GM21390 (cell line): ENCODE results near the gene DPP4.
A peak's percentile ranks its signal among the peaks of the same experiment; 100 is the strongest.
"Not testable (repeated sequence)": the region's sequence is repeated elsewhere in the genome, so short reads cannot be mapped to it uniquely, and the experiment has no call there.

Source experiments
- ATAC-seq: cut with Tn5 transposase; IDR thresholded peaks from one replicate; pipeline ENCODE4 v1.9.1; 2021; ENCODE audit not compliant: unreplicated experiment

DPP4 gene

DNA sequence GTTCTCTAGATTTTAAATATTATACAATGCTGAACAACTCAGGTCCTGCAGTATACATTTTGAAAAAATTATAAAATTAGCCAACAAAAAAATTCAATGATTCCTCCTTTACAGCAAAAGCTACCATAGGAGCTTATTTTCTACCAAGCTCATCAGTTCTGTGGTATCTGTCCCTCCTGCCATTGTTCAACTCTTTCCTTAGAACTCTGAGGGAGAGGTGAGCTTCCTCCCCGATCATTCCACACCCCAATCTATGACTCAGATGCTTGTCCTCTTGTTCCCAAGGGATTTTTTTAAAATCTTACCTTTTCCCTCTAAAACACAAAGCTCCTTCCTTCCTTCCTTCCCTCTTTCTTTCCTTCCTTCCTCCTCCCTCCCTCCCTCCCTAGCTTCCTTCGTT lies 13.5 kb downstream of the DPP4 start:
- no peak for ATAC-seq

DNA sequence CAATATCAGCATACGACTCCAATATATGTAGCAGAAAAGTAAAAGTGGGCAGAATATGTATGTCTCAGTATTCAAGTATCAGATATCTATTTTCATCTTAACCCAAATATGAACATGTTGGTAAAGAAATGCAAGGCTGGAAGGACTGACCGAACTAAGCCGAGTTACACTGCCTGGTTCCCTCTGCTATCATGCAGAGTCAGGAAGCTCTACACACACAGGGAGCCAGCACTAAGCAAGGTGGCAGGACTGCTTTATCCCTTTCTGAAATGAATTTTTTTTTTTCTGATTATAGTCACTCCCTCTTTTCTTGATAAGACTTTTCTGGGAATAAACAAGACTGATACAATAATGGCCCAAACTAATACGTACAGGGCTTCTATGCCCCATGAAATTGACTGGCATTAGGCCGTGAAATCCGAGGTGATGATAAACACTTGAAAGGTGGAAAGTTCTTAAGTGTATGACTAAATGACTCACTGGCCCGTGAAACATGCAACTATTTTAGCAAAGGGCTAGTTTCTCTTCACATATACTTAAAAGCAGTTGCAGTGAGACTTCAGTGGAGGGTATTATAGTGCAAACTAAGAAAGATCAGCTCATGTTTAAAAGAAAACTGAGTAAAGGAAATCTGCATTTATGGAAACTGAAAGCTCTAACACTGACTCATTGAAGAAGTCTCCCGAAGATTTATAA lies 14.9 kb downstream of the DPP4 start:
- ATAC-seq, result peak; percentile 84

GRCh38 chr2:162057426-162057825 lies 16.6 kb downstream of the DPP4 start:
- ATAC-seq, result no peak

- no peak for ATAC-seq
Measured at GRCh38 chr2:162056796-162057399, 17.1 kb downstream of the DPP4 start.

DNA sequence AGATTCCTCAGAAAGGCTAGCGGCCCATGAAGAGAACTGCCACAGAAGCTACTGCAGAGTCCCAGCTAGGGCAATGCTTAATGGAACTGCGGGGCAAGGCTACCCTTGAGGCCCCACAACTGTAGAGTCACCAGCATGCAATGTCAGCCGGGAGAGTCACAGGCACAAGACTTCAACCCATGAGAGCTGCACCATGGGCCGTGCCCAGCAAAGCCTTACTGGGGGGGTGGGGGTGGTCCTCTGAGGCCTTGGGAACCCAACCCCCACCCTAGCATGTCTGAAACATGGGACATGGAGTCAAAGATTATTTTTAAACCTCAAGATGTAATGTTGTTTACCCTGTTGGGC lies 20.2 kb downstream of the DPP4 start:
- no peak for ATAC-seq

- ATAC-seq, result no peak
Measured at GRCh38 chr2:162053066-162053807, 20.8 kb downstream of the DPP4 start.

DNA sequence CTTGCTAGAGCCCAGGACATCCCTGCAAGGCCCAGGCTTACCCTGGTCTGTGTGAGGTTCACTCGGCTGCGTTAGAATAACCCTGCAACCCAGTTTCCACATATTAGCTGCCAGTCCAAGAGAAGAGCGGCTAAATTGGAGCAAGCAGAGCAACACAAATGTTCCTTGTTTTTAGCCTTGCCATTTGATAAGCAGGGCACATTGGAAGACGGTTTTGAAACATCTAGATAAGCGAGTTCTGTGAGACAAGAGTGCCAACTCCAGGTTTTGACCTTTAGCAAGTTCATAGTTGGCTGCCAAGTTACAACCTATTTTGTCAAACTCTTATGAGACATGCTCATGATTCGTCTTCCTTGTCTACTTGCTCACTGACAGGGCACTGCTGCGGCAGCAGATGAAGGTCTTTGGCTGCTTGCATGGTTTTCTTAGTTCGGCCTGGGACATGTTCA lies 23.5 kb downstream of the DPP4 start:
- ATAC-seq, result no peak

GRCh38 chr2:162049089-162049488 lies 24.9 kb downstream of the DPP4 start:
- not testable (repeated sequence) for ATAC-seq

DNA sequence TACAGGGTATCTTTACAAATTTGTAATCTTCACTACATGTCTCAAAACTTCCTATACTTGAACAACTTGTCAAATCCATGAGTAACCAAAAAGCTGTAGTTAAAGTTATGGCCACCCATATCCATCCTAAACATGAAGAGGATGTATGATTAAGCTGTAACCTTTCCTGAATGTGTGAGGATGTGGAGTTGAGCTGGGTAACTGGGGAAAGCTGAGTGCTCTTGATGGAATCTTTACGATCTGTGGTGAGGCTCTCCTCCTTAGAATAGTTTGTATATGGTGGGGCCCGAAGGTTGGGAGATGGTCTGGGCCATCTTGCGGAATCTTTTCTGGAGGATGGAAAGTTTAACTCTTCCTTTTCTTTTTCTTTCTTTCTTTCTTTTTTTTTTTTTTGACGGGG lies 29.4 kb downstream of the DPP4 start:
- ATAC-seq, result no peak

DNA sequence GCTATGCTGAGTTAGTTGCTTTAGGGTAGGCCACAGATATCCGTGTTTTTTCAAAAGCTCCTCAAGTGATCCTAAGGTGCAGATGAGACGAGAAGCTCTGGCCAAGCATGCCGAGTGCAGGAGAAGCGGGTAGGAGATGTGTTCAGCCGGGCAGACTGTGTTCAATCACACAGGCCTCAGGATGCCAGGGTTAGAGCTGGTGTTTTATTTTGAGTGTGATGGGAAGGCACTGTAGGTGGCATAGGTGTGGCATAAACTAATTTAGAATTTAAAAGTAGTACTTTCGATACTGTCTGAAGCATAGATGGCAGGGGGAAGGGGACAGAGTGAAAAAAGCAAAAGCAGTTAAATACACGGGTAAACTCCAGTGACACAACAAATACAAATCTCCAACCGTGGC lies 30.9 kb downstream of the DPP4 start:
- no peak for ATAC-seq

- no peak for ATAC-seq
Measured at GRCh38 chr2:162041485-162041884, 32.5 kb downstream of the DPP4 start.

- ATAC-seq, result no peak
Measured at GRCh38 chr2:162038725-162039124, 35.3 kb downstream of the DPP4 start.

DNA sequence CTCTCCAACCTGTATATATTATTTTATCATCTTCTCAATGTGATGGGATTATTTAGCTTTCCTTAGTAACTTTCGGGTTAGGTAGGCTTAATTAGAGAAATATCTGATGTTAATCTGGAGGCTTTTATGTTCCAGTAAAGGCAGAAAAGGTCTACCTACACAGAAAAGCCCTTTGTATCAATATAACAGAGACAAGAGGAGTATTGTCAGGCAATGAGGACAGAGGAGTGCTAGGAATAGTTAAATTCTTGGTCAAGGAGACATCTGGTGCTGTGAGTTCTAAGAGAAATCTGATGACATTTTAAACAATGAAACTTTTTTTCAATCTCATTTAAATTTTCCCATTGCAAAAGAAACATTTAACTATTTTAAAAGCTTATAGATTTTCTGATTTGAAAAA lies 36.1 kb downstream of the DPP4 start:
- ATAC-seq, result no peak

DNA sequence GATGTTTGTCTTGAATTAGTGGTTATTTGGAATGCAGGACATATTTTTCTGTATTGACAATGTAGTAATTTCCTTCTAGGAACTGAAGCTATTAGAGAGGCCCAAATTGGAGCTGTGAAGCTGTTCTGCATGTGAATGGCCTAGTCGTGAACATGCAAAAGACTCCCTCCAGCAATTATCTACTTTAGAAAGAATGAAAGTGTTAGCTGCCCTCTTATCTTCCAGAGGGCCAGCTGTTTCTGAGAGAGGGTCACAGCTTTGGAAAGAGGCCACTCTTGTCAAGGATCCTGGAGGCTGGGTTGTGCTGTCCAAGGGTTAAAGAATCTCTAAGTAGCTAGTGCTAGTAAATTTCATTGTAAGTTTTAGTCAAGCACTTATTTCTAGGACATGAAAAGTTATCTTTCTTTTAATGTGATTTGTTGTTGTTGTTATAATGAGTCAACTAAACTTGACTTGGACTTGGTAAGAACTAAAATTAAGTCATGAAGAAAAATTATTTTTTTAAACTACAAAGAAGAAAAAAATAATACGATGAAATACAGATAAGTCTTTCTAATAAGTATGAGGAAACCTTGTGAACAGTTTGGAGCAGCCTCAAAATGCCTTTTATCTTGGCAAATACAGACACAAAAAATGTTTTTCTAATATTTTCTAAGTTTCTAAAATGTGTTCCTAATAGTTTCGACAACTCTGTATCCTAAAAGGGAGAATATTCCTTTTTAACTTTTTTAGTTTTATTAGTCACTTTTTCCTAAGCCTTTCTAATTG lies 36.8 kb downstream of the DPP4 start:
- no peak for ATAC-seq

DNA sequence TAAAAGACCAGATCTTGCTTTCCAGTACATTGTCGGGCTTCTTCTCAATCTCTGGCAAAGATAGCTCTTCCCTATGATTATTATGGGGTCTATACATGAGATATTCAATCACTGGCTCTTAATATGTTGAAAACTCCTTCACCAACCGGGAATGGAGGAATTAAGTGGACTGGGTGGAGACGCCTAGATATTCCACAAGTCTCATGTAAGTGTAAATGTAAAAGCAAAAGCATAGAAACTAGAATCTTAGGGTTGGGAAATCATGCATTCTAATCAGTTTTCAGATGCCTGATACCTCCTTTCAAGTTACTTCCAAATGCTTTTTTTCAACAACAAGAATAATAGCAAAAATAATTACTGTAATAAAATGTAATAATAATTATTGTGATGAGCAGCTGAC lies 38.0 kb downstream of the DPP4 start:
- ATAC-seq, result no peak

- no peak for ATAC-seq
Measured at GRCh38 chr2:162030363-162031190, 43.4 kb downstream of the DPP4 start.

DNA sequence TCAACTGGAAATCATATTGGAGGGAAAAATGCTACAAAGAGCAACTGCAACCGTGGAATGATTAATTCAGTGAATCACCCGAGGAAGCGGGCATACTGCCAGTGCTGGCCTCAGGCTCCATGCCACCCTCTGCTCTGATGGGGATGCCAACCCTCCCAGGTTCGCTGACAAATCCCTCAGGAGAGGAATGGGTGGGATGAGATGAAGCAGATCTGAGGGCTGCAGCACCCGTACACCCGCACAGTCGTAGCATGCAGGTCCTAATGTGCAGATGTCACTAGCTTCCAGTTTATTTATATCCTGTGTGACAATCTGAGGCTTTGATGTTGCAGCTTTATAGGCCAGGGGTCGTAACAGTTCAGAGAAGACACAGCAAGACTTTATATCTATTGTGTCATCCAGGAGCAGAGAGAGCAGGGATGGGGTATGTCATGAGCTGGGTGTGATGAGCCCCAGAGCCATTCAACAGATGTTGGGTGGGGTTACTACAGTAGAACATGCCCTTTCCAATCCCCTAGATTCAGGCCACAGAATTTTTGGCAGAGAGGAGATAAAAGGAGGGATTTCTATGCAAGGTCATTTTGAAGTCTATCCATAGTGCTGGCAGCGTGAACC lies 44.6 kb downstream of the DPP4 start:
- no peak for ATAC-seq

DNA sequence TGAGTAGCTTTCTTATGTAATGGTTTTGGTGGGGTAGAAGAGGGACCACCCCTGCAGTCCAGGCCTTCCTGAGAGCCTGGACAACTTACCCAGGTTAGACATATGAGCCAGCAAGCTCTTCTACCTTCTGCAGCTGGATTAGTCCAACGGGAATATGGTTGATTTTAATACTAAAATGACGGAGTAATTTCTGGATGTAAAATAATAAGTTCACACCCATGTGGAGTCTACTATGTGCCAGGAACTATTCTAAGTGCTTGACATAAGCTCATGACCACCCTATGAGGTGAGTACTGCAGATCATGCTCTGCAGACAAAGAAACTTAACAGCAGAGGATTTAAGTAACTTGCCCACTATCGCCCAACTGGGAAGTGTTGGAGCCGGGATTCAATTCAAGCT lies 45.5 kb downstream of the DPP4 start:
- ATAC-seq, result no peak

DNA sequence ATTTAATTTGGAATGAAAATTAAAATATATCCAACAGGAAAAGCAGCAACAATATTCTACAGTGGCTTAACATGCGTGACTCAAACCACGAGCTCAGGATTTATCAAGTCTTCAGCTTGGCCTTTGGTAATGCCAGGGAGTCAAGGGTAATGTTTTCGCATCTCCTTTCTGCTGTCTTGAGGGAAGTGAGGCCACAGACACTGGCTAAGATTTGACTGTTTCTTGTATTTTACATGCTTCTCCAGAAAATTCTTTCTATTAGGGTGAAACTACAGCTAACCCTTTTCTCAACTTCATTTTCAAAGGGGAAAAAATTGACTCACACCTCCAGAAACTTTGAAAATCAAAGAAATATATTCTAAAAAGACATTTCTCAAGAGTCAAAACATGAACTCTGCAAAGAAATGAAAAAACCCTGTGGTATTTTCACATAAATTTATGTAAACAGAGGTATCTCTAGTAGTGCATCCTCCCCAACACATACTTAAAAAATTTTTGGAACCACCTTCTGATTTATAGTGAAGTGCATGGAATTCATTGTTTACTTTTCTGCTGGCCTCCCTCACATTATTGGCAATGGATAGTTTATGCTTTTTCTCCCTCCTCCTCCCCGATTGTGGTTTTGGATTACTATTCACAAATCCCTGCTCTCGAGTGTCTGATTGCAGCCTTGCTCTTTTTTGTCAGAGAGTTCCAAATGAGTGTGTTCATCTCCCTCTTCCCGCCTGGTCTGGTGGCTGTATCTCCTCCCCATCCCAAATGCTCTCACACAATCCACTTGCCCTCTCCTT lies 48.7 kb downstream of the DPP4 start:
- ATAC-seq, result no peak
